ENCODE results near the gene GDF9. TPM values are rescaled to one million over a fixed set of nuclear protein-coding genes. Genes with fewer than 3 reads are reported as not detected.
A peak's percentile ranks its signal among the peaks of the same experiment; 100 is the strongest.

GDF9 gene
- total RNA-seq, 4 donors from 2014 or later = 0.47 to 4.8 (median 0.90) TPM

DNA sequence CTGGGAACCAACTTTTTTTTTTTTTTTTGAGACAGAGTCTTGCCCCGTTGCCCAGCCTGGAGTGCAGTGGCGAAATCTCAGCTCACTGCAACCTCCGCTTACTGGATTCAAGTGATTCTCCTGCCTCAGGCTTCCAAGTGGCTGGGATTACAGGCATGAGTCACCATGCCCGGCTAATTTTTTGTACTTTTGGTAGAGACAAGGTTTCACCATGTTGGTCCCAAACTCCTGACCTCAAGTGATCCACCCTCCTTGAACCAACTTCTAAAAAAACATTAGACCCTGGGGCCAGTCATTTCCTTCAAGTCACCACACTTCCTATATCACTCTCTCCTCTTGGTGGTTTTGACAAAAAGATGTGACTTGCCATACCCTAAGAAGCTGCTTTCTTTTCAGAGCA is 25.0 kb downstream of the GDF9 start:
- 50% methylated on average over 4 of the region's 4 CpGs for WGBS
- Histone ChIP-seq H3K9me3 (no peaks in the 10 kb centered on the region), H3K27ac (peak overlapping the region; percentile 64), H3K27me3 (no peaks in the 10 kb centered on the region), H3K36me3 (no peaks in the 10 kb centered on the region), H3K4me3 (no peak overlapping the region), H3K4me1 (peaks cover 18% of the 10 kb centered on the region)
- no peak for TF ChIP-seq EP300 (IDR thresholded peaks at IDR 0.05)
- TF ChIP-seq, protein P1, sequence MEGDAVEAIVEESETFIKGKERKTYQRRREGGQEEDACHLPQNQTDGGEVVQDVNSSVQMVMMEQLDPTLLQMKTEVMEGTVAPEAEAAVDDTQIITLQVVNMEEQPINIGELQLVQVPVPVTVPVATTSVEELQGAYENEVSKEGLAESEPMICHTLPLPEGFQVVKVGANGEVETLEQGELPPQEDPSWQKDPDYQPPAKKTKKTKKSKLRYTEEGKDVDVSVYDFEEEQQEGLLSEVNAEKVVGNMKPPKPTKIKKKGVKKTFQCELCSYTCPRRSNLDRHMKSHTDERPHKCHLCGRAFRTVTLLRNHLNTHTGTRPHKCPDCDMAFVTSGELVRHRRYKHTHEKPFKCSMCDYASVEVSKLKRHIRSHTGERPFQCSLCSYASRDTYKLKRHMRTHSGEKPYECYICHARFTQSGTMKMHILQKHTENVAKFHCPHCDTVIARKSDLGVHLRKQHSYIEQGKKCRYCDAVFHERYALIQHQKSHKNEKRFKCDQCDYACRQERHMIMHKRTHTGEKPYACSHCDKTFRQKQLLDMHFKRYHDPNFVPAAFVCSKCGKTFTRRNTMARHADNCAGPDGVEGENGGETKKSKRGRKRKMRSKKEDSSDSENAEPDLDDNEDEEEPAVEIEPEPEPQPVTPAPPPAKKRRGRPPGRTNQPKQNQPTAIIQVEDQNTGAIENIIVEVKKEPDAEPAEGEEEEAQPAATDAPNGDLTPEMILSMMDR (IDR thresholded peaks at IDR 0.05) = no peak
- no peak for TF ChIP-seq POLR2AphosphoS5 (IDR thresholded peaks at IDR 0.05)
- TF ChIP-seq POLR2A (IDR thresholded peaks at IDR 0.05) = no peak
- no peak for DNase-seq (ENCODE audit: low spot score in 2 of 2)

DNA sequence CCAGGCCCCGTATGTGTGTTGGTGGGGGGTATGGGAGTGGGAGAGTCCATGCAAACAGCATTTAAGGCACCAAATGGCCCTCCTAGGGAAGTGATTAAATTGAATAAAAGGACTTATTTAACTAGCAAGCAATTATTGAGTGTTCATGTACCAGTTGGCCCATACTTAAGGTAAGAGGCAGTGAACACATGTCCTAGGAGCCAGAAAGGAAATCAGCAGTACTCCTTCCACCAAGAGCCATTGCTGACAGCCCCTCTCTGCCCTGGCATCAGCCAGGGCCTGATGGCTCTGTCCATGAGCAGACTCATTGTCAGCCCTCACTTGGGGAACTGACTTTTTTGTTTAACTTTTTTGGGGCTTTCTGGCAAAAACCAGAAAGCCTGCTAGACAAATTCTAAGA is 25.4 kb downstream of the GDF9 start:
- peak overlapping the region; percentile 64 for H3K27ac ChIP-seq
- no peaks in the 10 kb centered on the region for H3K36me3 ChIP-seq
- H3K4me1 ChIP-seq = peaks cover 18% of the 10 kb centered on the region
- H3K27me3 ChIP-seq = no peaks in the 10 kb centered on the region
- 80% methylated on average over 1 of the region's 1 CpG for WGBS
- DNase-seq (ENCODE audit: low spot score in 2 of 2) = no peak
- H3K4me3 ChIP-seq = no peak overlapping the region
- no peaks in the 10 kb centered on the region for H3K9me3 ChIP-seq
- TF ChIP-seq POLR2A (IDR thresholded peaks at IDR 0.05) = no peak
- TF ChIP-seq, protein P1 (IDR thresholded peaks at IDR 0.05) = no peak
- TF ChIP-seq POLR2AphosphoS5 (IDR thresholded peaks at IDR 0.05) = no peak
- no peak for TF ChIP-seq EP300 (IDR thresholded peaks at IDR 0.05)

DNA sequence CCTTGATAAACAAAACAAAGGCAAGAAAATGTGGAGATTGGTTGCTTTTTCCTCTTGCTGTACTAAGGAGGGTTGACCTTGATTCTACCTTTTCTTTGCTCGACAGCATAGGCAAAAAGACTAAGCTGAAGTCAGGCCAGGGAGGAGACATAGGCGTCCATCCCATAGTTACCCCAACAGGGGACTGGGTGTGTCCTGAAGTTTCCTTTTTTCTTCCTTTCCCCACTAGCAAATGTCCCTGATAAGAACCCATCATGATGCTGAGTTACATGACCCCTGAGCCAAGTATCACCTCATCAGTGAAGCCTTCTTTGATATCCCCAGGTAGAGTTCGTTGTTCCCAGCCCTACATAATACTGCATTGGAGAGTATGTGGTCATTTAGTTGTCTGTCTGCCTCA is 26.0 kb downstream of the GDF9 start:
- H3K27me3 ChIP-seq = no peaks in the 10 kb centered on the region
- H3K27ac ChIP-seq = peak overlapping the region; percentile 64
- H3K4me3 ChIP-seq = no peak overlapping the region
- WGBS = 77% methylated on average over 3 of the region's 3 CpGs
- no peaks in the 10 kb centered on the region for H3K9me3 ChIP-seq
- H3K36me3 ChIP-seq = no peaks in the 10 kb centered on the region
- peaks cover 18% of the 10 kb centered on the region for H3K4me1 ChIP-seq
- TF ChIP-seq POLR2A (IDR thresholded peaks at IDR 0.05) = no peak
- no peak for TF ChIP-seq POLR2AphosphoS5 (IDR thresholded peaks at IDR 0.05)
- TF ChIP-seq, protein P1 (IDR thresholded peaks at IDR 0.05) = no peak
- no peak for TF ChIP-seq EP300 (IDR thresholded peaks at IDR 0.05)
- DNase-seq (ENCODE audit: low spot score in 2 of 2) = no peak

DNA sequence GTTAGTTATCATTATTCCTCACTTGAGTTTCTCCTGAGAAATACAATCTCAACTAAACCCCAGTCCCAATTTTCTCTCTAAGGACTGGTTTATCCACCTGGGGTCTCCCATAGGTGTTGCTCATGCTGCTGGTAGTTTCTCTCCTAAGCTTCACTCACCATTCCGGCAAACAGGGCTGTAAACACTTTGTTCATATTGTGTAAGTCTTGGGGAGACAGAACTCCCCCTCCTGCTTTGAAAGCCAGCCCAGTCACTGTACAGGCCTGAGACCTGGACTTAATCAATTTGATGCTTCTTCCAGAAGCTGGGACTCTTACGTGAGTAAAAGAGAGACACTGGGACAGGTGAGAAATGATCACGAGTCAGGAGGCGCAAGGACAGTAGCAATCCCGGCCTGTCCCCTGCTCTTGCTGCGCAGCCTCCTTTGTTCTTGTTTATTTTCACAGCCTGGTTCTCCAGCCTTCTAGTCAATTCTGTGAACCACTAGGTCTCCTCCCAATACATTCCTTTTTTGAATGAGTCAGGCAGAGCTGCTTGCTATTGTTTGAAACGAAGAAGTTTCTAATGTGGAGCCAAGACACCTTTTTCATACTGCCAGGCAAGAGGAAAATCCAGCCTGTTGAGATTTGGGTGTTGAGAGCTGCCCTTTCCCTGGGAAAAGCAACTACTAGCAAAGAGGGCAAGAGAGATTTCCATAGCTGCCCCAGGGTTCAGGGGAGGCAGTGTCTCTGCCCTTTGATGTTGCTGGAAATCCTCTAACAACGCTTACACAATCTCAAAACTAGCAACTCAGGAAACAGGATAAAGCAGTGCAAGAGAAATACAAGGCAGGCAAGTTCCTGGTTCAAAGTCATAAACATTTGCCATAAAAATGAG is 26.6 kb downstream of the GDF9 start:
- no peaks in the 10 kb centered on the region for H3K27me3 ChIP-seq
- peaks cover 18% of the 10 kb centered on the region for H3K4me1 ChIP-seq
- no peaks in the 10 kb centered on the region for H3K36me3 ChIP-seq
- H3K9me3 ChIP-seq = no peaks in the 10 kb centered on the region
- H3K27ac ChIP-seq = peak overlapping the region; percentile 64
- H3K4me3 ChIP-seq = no peak overlapping the region
- no peak for DNase-seq (ENCODE audit: low spot score in 2 of 2)
- TF ChIP-seq EP300 (IDR thresholded peaks at IDR 0.05) (no peak), POLR2AphosphoS5 (IDR thresholded peaks at IDR 0.05) (no peak), POLR2A (IDR thresholded peaks at IDR 0.05) (no peak)
- TF ChIP-seq, protein P1 (IDR thresholded peaks at IDR 0.05) = no peak
- WGBS = 56% methylated on average over 8 of the region's 8 CpGs

DNA sequence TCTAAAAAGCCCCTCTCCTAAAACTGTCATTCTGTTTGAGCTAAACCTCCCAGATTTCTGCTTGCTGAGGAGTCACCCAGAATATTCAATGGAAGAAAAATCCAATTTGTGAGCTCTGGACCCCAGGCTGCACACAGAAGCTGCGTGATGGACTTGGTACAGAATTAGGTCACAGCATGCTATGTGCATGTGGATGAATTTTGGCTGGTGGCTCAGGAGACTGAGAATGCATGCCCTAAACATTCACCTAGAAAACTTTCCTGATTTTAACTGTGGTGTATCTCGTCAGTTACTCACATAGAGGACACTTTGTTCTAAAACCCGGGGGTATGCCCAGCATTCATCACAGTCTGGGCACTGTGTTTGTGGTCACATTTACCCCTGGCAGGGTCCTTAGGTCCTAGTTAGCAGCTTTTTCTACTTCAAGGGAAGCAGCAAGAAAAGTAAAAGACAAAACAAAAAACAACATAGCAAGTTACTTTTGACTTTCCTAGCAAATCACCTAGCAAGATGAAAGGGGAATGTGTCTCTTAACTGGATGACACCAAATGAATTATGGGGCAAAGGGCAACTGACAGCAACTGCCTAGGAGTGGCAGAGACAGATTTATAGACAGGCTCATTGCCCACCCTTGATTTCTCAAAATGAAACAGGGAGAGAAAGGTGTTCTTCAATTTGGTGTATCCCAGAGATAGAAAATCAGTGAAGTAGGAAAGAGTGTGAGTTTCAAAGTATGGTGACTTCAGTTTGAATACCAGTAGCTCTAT is 27.6 kb downstream of the GDF9 start:
- no peak for TF ChIP-seq POLR2AphosphoS5 (IDR thresholded peaks at IDR 0.05)
- TF ChIP-seq EP300 (IDR thresholded peaks at IDR 0.05) = no peak
- TF ChIP-seq, protein P1 (IDR thresholded peaks at IDR 0.05) = no peak
- TF ChIP-seq POLR2A (IDR thresholded peaks at IDR 0.05) = no peak
- Histone ChIP-seq H3K4me3 (no peak overlapping the region), H3K4me1 (peaks cover 18% of the 10 kb centered on the region), H3K27me3 (no peaks in the 10 kb centered on the region), H3K27ac (peak overlapping the region; percentile 64), H3K36me3 (no peaks in the 10 kb centered on the region), H3K9me3 (no peaks in the 10 kb centered on the region)
- no peak for DNase-seq (ENCODE audit: low spot score in 2 of 2)
- 63% methylated on average over 3 of the region's 3 CpGs for WGBS
